ENCODE data around the gene DOCK3. TPM values are rescaled to one million over a fixed set of nuclear protein-coding genes. Genes with fewer than 3 reads are reported as not detected.

The DOCK3 gene
- polyA plus RNA-seq, 1 donor from 2014 or later, result 15.6 TPM

GRCh38 chr3:50714946-50715345 is 40.2 kb downstream of the DOCK3 start:
- Histone ChIP-seq H4K20me1 (ENCODE audit: insufficient read depth) (no peaks in the 10 kb centered on the region), H3K9ac (ENCODE audit: low read length) (no peak overlapping the region), H3K9me2 (ENCODE audit: insufficient read depth, low read length) (no peaks in the 10 kb centered on the region), H3K79me2 (replicated peaks; ENCODE audit: insufficient read depth, low read length) (peaks cover 7% of the 10 kb centered on the region), H3K27me3 (ENCODE audit: insufficient read depth, low read depth, low read length) (no peaks in the 10 kb centered on the region), H3K27ac (ENCODE audit: low read length) (no peak overlapping the region), H3K9me3 (ENCODE audit: low read length) (no peaks in the 10 kb centered on the region), H3F3A (ENCODE audit: insufficient read depth, low read length, poor library complexity, severe bottlenecking) (no peaks in the 10 kb centered on the region), H2AFZ (ENCODE audit: low read depth, low read length) (no peak overlapping the region), H3K4me2 (ENCODE audit: low read length) (no peak overlapping the region), H3K36me3 (ENCODE audit: insufficient read depth, low read length) (no peaks in the 10 kb centered on the region), H3K4me3 (ENCODE audit: low read length) (no peak overlapping the region)
- TF ChIP-seq RAD21 (conservative IDR thresholded peaks at IDR 0.05) (no peak), EP300 (conservative IDR thresholded peaks at IDR 0.05; ENCODE audit: poor library complexity, severe bottlenecking) (no peak), MXI1 (conservative IDR thresholded peaks at IDR 0.05; ENCODE audit: poor library complexity, severe bottlenecking) (no peak), EZH2 (IDR thresholded peaks at IDR 0.05; ENCODE audit: borderline replicate concordance, insufficient read depth, low read length, poor library complexity, severe bottlenecking) (no peak), SMC3 (conservative IDR thresholded peaks at IDR 0.05; ENCODE audit: poor library complexity) (no peak), TAF1 (IDR thresholded peaks at IDR 0.05; ENCODE audit: low read depth) (no peak), POLR2AphosphoS5 (IDR thresholded peaks at IDR 0.05) (no peak), CTCF (IDR thresholded peaks at IDR 0.05; ENCODE audit: poor library complexity, severe bottlenecking) (no peak)
- TF ChIP-seq, protein P1, sequence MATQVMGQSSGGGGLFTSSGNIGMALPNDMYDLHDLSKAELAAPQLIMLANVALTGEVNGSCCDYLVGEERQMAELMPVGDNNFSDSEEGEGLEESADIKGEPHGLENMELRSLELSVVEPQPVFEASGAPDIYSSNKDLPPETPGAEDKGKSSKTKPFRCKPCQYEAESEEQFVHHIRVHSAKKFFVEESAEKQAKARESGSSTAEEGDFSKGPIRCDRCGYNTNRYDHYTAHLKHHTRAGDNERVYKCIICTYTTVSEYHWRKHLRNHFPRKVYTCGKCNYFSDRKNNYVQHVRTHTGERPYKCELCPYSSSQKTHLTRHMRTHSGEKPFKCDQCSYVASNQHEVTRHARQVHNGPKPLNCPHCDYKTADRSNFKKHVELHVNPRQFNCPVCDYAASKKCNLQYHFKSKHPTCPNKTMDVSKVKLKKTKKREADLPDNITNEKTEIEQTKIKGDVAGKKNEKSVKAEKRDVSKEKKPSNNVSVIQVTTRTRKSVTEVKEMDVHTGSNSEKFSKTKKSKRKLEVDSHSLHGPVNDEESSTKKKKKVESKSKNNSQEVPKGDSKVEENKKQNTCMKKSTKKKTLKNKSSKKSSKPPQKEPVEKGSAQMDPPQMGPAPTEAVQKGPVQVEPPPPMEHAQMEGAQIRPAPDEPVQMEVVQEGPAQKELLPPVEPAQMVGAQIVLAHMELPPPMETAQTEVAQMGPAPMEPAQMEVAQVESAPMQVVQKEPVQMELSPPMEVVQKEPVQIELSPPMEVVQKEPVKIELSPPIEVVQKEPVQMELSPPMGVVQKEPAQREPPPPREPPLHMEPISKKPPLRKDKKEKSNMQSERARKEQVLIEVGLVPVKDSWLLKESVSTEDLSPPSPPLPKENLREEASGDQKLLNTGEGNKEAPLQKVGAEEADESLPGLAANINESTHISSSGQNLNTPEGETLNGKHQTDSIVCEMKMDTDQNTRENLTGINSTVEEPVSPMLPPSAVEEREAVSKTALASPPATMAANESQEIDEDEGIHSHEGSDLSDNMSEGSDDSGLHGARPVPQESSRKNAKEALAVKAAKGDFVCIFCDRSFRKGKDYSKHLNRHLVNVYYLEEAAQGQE (IDR thresholded peaks at IDR 0.05; ENCODE audit: borderline replicate concordance), result no peak

DNA sequence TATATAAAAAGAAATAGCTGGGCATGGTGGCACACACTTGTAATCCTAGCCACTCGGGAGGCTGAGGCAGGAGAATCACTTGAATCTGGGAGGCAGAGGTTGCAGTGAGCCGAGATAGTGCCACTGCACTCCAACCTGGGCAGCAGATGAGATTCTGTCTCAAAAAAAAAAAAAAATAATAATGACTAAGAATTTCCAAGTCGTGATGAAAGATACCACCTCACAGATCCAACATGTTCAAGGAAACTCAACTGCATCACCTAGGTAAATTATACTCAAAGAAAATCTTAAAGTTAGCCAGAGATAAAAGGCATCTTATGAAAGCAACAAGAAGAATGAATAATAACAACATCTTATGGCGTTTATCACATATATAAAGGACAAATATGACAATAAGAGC is 50.1 kb downstream of the DOCK3 start:
- no peak overlapping the region for H2AFZ ChIP-seq (ENCODE audit: low read depth, low read length)
- no peaks in the 10 kb centered on the region for H3K36me3 ChIP-seq (ENCODE audit: insufficient read depth, low read length)
- H3K27ac ChIP-seq (ENCODE audit: low read length), result no peak overlapping the region
- H3K9me2 ChIP-seq (ENCODE audit: insufficient read depth, low read length), result no peaks in the 10 kb centered on the region
- H3K4me2 ChIP-seq (ENCODE audit: low read length), result no peak overlapping the region
- H3K79me2 ChIP-seq (replicated peaks; ENCODE audit: insufficient read depth, low read length), result peaks cover 21% of the 10 kb centered on the region
- TF ChIP-seq POLR2AphosphoS5 (IDR thresholded peaks at IDR 0.05) (no peak), EZH2 (IDR thresholded peaks at IDR 0.05; ENCODE audit: borderline replicate concordance, insufficient read depth, low read length, poor library complexity, severe bottlenecking) (no peak)
- H3F3A ChIP-seq (ENCODE audit: insufficient read depth, low read length, poor library complexity, severe bottlenecking), result no peaks in the 10 kb centered on the region
- H4K20me1 ChIP-seq (ENCODE audit: insufficient read depth), result no peaks in the 10 kb centered on the region
- no peak overlapping the region for H3K9ac ChIP-seq (ENCODE audit: low read length)
- no peak overlapping the region for H3K4me3 ChIP-seq (ENCODE audit: low read length)
- H3K9me3 ChIP-seq (ENCODE audit: low read length), result no peaks in the 10 kb centered on the region
- no peaks in the 10 kb centered on the region for H3K27me3 ChIP-seq (ENCODE audit: insufficient read depth, low read depth, low read length)

DNA sequence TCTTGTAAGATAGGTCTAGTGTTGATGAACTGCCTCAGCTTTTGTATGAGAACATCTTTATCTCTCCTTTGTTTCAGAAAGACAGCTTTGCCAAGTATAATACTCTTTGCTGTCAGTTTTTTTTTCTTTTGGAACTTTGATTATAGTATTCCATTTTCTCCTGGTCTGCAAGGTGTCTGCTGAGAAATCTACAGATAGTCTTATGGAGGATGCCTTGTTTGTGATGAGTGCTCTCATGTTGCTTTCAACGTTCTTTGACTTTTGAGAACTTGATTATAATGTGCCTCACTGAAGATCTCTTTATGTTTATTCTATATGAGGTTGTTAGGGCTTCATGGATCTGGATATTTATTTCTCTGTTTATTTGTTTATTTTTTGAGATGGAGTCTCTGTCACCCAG is 60.3 kb downstream of the DOCK3 start:
- H3K4me3 ChIP-seq (ENCODE audit: low read length), result no peak overlapping the region
- no peaks in the 10 kb centered on the region for H3K9me3 ChIP-seq (ENCODE audit: low read length)
- H3K9ac ChIP-seq (ENCODE audit: low read length), result no peak overlapping the region
- TF ChIP-seq MXI1 (conservative IDR thresholded peaks at IDR 0.05; ENCODE audit: poor library complexity, severe bottlenecking) (no peak), TAF1 (IDR thresholded peaks at IDR 0.05; ENCODE audit: low read depth) (no peak), POLR2AphosphoS5 (IDR thresholded peaks at IDR 0.05) (no peak), EZH2 (IDR thresholded peaks at IDR 0.05; ENCODE audit: borderline replicate concordance, insufficient read depth, low read length, poor library complexity, severe bottlenecking) (no peak), SMC3 (conservative IDR thresholded peaks at IDR 0.05; ENCODE audit: poor library complexity) (no peak), CTCF (IDR thresholded peaks at IDR 0.05; ENCODE audit: poor library complexity, severe bottlenecking) (no peak), RAD21 (conservative IDR thresholded peaks at IDR 0.05) (no peak), EP300 (conservative IDR thresholded peaks at IDR 0.05; ENCODE audit: poor library complexity, severe bottlenecking) (no peak)
- TF ChIP-seq, protein P1 (IDR thresholded peaks at IDR 0.05; ENCODE audit: borderline replicate concordance), result no peak
- H2AFZ ChIP-seq (ENCODE audit: low read depth, low read length), result no peak overlapping the region
- peaks cover 9% of the 10 kb centered on the region for H3K79me2 ChIP-seq (replicated peaks; ENCODE audit: insufficient read depth, low read length)
- no peaks in the 10 kb centered on the region for H3K27me3 ChIP-seq (ENCODE audit: insufficient read depth, low read depth, low read length)
- H4K20me1 ChIP-seq (ENCODE audit: insufficient read depth), result no peaks in the 10 kb centered on the region
- no peaks in the 10 kb centered on the region for H3K9me2 ChIP-seq (ENCODE audit: insufficient read depth, low read length)
- no peak overlapping the region for H3K27ac ChIP-seq (ENCODE audit: low read length)
- H3K36me3 ChIP-seq (ENCODE audit: insufficient read depth, low read length), result no peaks in the 10 kb centered on the region
- no peaks in the 10 kb centered on the region for H3F3A ChIP-seq (ENCODE audit: insufficient read depth, low read length, poor library complexity, severe bottlenecking)
- no peak overlapping the region for H3K4me2 ChIP-seq (ENCODE audit: low read length)

Data from neural cell (in vitro differentiated cells).